HCT116 (cell line): ENCODE data around the gene HPS5. TPM values are rescaled to one million over a fixed set of nuclear protein-coding genes. Genes with fewer than 3 reads are reported as not detected.

Experiments used
- ATAC-seq: fragments of 200-7000 bp; cut with Tn5 transposase; 2 replicates; pipeline ENCODE4 v1.9.1; 2020; ENCODE audit warnings: mild to moderate bottlenecking, moderate library complexity
- BruUV-seq: library from RNA; stranded (reverse); fragments of 400-500 nt; replicated peaks from 2 replicates; lab custom pipeline; 2021; lab: Mats Ljungman, UMichigan
- CTCF ChIA-PET: fragments of 300-600 bp; sonication (Branson Sonifier 250); formaldehyde crosslinking; loops from one replicate; lab custom pipeline; 2021; ENCODE audit warnings: antibody characterized with exemption; lab: Charles Lee
- POLR2A ChIA-PET: fragments of 300-600, 350-600 bp; sonication (Branson Sonifier 250); formaldehyde crosslinking; loops from one replicate; lab custom pipeline; 2021; ENCODE audit warnings: antibody characterized with exemption; lab: Charles Lee
- RAD21 ChIA-PET, 2 experiments: fragments of 300-600 bp; sonication (Branson Sonifier 250); formaldehyde crosslinking; loops; one replicate each; lab custom pipeline; 2023; ENCODE audit warnings: low total read pairs in 2 of 2; ENCODE audit not compliant: uncharacterized antibody in 2 of 2, unreplicated experiment in 2 of 2, low non-redundant PET in 1 of 2; lab: Charles Lee
- DNase-seq: peaks from one replicate; pipeline ENCODE4 v3.0.0-alpha.2; 2010; ENCODE audit warnings: low read depth, low spot score
- H2AFZ ChIP-seq: fragments of 200-600 bp; shearing (Covaris generic), sonication (generic); 2 replicates; pipeline ENCODE4 v1.6.1; 2017; ENCODE audit warnings: low read depth, mixed run types, mixed read lengths, antibody characterized with exemption, low read length; ENCODE audit not compliant: poor library complexity, severe bottlenecking
- H3K27ac ChIP-seq: 2 replicates; pipeline ENCODE4 v1.5.1; 2012; ENCODE audit warnings: low read depth, low read length
- H3K27me3 ChIP-seq: fragments of 200-600 bp; sonication (generic); 2 replicates; pipeline ENCODE4 v1.6.1; 2016; ENCODE audit warnings: mixed run types, low read length, mixed read lengths; ENCODE audit not compliant: insufficient read depth
- H3K36me3 ChIP-seq, 2 experiments: fragments of 200-500 bp in 1 of 2; fragments of 200-600 bp in 1 of 2; sonication (Bioruptor generic) in 1 of 2; sonication (generic) in 1 of 2; 2 replicates each; pipeline versions ENCODE4 v1.5.1 to v1.6.1; 2014 to 2016; ENCODE audit warnings: low read length in 2 of 2, inconsistent platforms in 1 of 2, mixed read lengths in 1 of 2, mixed run types in 1 of 2; ENCODE audit not compliant: insufficient read depth in 2 of 2, control insufficient read depth in 1 of 2
- H3K4me1 ChIP-seq, 2 experiments: fragments of 200-600 bp in 1 of 2; sonication (generic) in 1 of 2; 2 replicates each; pipeline versions ENCODE4 v1.5.1 to v1.6.1; 2012 to 2017; ENCODE audit warnings: low read length in 2 of 2, inconsistent platforms in 1 of 2, mild to moderate bottlenecking in 1 of 2, mixed read lengths in 1 of 2, mixed run types in 1 of 2, moderate library complexity in 1 of 2; ENCODE audit not compliant: insufficient read depth in 2 of 2, control insufficient read depth in 1 of 2
- H3K4me2 ChIP-seq: fragments of 200-600 bp; sonication (generic); 2 replicates; pipeline ENCODE4 v1.6.1; 2017; ENCODE audit warnings: mixed run types, low read length, mixed read lengths
- H3K4me3 ChIP-seq, 2 experiments: fragments of 200-600 bp in 1 of 2; sonication (generic) in 1 of 2; replicated peaks in 1 of 2; 2 replicates each; pipeline ENCODE4 v1.5.1; 2011 to 2016; ENCODE audit warnings: low read length in 2 of 2, control low read depth in 1 of 2, low read depth in 1 of 2, mild to moderate bottlenecking in 1 of 2, mixed read lengths in 1 of 2, mixed run types in 1 of 2
- H3K79me2 ChIP-seq: fragments of 200-600 bp; sonication (generic); 2 replicates; pipeline ENCODE4 v1.6.1; 2017; ENCODE audit warnings: mild to moderate bottlenecking, mixed run types, low read length, moderate library complexity, mixed read lengths; ENCODE audit not compliant: insufficient read depth
- H3K9ac ChIP-seq: fragments of 200-600 bp; sonication (generic); 2 replicates; pipeline ENCODE4 v1.6.1; 2016; ENCODE audit warnings: low read length, mixed read lengths
- H3K9me2 ChIP-seq: fragments of 200-600 bp; sonication (generic), shearing (Covaris generic); 2 replicates; pipeline ENCODE4 v1.6.1; 2017; ENCODE audit warnings: mixed run types, mild to moderate bottlenecking, moderate library complexity; ENCODE audit not compliant: insufficient read depth
- H3K9me3 ChIP-seq, 2 experiments: fragments of 200-500 bp in 1 of 2; fragments of 200-600 bp in 1 of 2; sonication (Bioruptor generic) in 1 of 2; sonication (generic) in 1 of 2; 2 replicates each; pipeline ENCODE4 v1.6.1; 2014 to 2017; ENCODE audit warnings: low read length in 2 of 2, mixed read lengths in 2 of 2, inconsistent platforms in 1 of 2, low read depth in 1 of 2, mild to moderate bottlenecking in 1 of 2, mixed run types in 1 of 2, moderate library complexity in 1 of 2; ENCODE audit not compliant: control insufficient read depth in 1 of 2, insufficient read depth in 1 of 2
- H4K20me1 ChIP-seq: fragments of 200-600 bp; sonication (generic), shearing (Covaris generic); 2 replicates; pipeline ENCODE4 v1.6.1; 2017; ENCODE audit warnings: mixed run types, mild to moderate bottlenecking, moderate library complexity; ENCODE audit not compliant: insufficient read depth
- CEBPB ChIP-seq: IDR thresholded peaks from 2 replicates; pipeline ENCODE4 v1.6.1; 2012; ENCODE audit warnings: low read depth
- ELF1 ChIP-seq: IDR thresholded peaks from 2 replicates; pipeline ENCODE4 v1.6.1; 2012; ENCODE audit warnings: low read depth, borderline replicate concordance
- JUND ChIP-seq: IDR thresholded peaks from 2 replicates; pipeline ENCODE4 v1.6.1; 2012
- MAX ChIP-seq: IDR thresholded peaks from 2 replicates; pipeline ENCODE4 v1.6.1; 2012
- SP1 ChIP-seq: IDR thresholded peaks from 2 replicates; pipeline ENCODE4 v1.6.1; 2012; ENCODE audit warnings: low read depth
- ZNF274 ChIP-seq: fragments of 200-500 bp; sonication (Bioruptor generic); IDR thresholded peaks from 2 replicates; pipeline ENCODE4 v1.6.1; 2014; ENCODE audit warnings: mild to moderate bottlenecking, low read depth, low read length, inconsistent platforms
- intact Hi-C: fragments of 100-400 bp; cut with micrococcal nuclease; formaldehyde crosslinking; loops from 2 replicates; pipeline ENCODE4 v1.10.0; 2022
- total RNA-seq: library from RNA; stranded (reverse); gene quantifications from one replicate; pipeline ENCODE4 v1.2.1, GENCODE V29; 2021; ENCODE audit not compliant: unreplicated experiment
- TF ChIP-seq, protein P1 (sequence below), 3 experiments: fragments of 200-600 bp in 1 of 3; sonication (generic) in 1 of 3; IDR thresholded peaks in 2 of 3; conservative IDR thresholded peaks in 1 of 3; 2 replicates each; pipeline ENCODE4 v1.5.1; 2012 to 2017; ENCODE audit warnings: low read depth in 2 of 3, low read length in 2 of 3, antibody characterized with exemption in 1 of 3, borderline replicate concordance in 1 of 3, control low read depth in 1 of 3, mild to moderate bottlenecking in 1 of 3, mixed read lengths in 1 of 3, mixed run types in 1 of 3, moderate library complexity in 1 of 3; ENCODE audit not compliant: insufficient read depth in 1 of 3
- TF ChIP-seq, protein P2 (sequence below): IDR thresholded peaks from 2 replicates; pipeline ENCODE4 v1.6.1; 2011; ENCODE audit warnings: mild to moderate bottlenecking, low read length, moderate library complexity; ENCODE audit not compliant: insufficient replicate concordance; ENCODE audit errors: extremely low read depth

The HPS5 gene
- total RNA-seq, 1 experiment from 2014 or later, result 19.6 TPM

- no peak for TF ChIP-seq ZNF274
- TF ChIP-seq MAX, result no peak
- TF ChIP-seq SP1, result no peak
- TF ChIP-seq ELF1, result no peak
- TF ChIP-seq JUND, result no peak
- TF ChIP-seq CEBPB, result no peak
- TF ChIP-seq, protein P1, sequence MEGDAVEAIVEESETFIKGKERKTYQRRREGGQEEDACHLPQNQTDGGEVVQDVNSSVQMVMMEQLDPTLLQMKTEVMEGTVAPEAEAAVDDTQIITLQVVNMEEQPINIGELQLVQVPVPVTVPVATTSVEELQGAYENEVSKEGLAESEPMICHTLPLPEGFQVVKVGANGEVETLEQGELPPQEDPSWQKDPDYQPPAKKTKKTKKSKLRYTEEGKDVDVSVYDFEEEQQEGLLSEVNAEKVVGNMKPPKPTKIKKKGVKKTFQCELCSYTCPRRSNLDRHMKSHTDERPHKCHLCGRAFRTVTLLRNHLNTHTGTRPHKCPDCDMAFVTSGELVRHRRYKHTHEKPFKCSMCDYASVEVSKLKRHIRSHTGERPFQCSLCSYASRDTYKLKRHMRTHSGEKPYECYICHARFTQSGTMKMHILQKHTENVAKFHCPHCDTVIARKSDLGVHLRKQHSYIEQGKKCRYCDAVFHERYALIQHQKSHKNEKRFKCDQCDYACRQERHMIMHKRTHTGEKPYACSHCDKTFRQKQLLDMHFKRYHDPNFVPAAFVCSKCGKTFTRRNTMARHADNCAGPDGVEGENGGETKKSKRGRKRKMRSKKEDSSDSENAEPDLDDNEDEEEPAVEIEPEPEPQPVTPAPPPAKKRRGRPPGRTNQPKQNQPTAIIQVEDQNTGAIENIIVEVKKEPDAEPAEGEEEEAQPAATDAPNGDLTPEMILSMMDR (IDR thresholded peaks at IDR 0.05 in 2 of 3, conservative IDR thresholded peaks at IDR 0.05 in 1 of 3; ENCODE audit: borderline replicate concordance in 1 of 3, insufficient read depth in 1 of 3, low read depth in 2 of 3, low read length in 2 of 3), result no peak
- TF ChIP-seq, protein P2, sequence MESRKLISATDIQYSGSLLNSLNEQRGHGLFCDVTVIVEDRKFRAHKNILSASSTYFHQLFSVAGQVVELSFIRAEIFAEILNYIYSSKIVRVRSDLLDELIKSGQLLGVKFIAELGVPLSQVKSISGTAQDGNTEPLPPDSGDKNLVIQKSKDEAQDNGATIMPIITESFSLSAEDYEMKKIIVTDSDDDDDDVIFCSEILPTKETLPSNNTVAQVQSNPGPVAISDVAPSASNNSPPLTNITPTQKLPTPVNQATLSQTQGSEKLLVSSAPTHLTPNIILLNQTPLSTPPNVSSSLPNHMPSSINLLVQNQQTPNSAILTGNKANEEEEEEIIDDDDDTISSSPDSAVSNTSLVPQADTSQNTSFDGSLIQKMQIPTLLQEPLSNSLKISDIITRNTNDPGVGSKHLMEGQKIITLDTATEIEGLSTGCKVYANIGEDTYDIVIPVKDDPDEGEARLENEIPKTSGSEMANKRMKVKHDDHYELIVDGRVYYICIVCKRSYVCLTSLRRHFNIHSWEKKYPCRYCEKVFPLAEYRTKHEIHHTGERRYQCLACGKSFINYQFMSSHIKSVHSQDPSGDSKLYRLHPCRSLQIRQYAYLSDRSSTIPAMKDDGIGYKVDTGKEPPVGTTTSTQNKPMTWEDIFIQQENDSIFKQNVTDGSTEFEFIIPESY, result no peak
- Histone ChIP-seq H4K20me1 (no peaks in the 10 kb centered on the region), H3K9ac (no peak overlapping the region), H3K27ac (no peak overlapping the region), H3K4me1 (no peaks in the 10 kb centered on the region), H3K4me3 (no peak overlapping the region), H3K4me2 (no peak overlapping the region), H3K9me3 (no peaks in the 10 kb centered on the region), H3K79me2 (peaks cover 9% of the 10 kb centered on the region), H3K36me3 (peaks cover 35 to 51% of the 10 kb centered on the region in 2 experiments), H3K27me3 (no peaks in the 10 kb centered on the region), H2AFZ (no peak overlapping the region), H3K9me2 (no peaks in the 10 kb centered on the region)
- RAD21 ChIA-PET, result no interaction called here
- CTCF ChIA-PET, result no interaction called here
- ATAC-seq, result no peak
- intact Hi-C loops, result loop anchor here (10.0 kb wide), 1 partner anchor 193 kb away; no protein-coding TSS in a partner anchor
- DNase-seq, result no peak
- no TSS peak for BruUV-seq
- POLR2A ChIA-PET, result no interaction called here
Observed at GRCh38 chr11:18307461-18308139, 14.3 kb downstream of the HPS5 start.
